ENCODE data around the gene AMBRA1. TPM values are rescaled to one million over a fixed set of nuclear protein-coding genes. Genes with fewer than 3 reads are reported as not detected.

Gene AMBRA1
- total RNA-seq, 2 experiments from 2014 or later, result 24.6 to 30.7 TPM

- no peak overlapping the region for H2AFZ ChIP-seq (ENCODE audit: low read length)
- peaks cover 11% of the 10 kb centered on the region for H3K4me1 ChIP-seq (ENCODE audit: insufficient read depth, low read length, poor library complexity, severe bottlenecking)
- ChIA-PET POLR2A (interaction anchor here (1.0 kb wide), 1 partner anchor 15 kb away, joined by 3 read pairs; no protein-coding TSS in a partner anchor), CTCF (ENCODE audit: unreplicated experiment) (no interaction called here)
- no peak for TF ChIP-seq CTCF (conservative IDR thresholded peaks at IDR 0.05; ENCODE audit: low read length)
- no peak for TF ChIP-seq EZH2phosphoT487 (IDR thresholded peaks at IDR 0.05; ENCODE audit: borderline replicate concordance, low read depth, low read length)
- no peak for DNase-seq (ENCODE audit: low spot score)
- H3K36me3 ChIP-seq (ENCODE audit: insufficient read depth, low read length), result peaks cover 63% of the 10 kb centered on the region
- no peak overlapping the region for H3K4me3 ChIP-seq (ENCODE audit: low read depth, low read length, poor library complexity, severe bottlenecking)
- no peaks in the 10 kb centered on the region for H3K9me2 ChIP-seq (ENCODE audit: insufficient read depth, low read length)
- H4K20me1 ChIP-seq (ENCODE audit: insufficient read depth, low read length), result no peaks in the 10 kb centered on the region
- no peak overlapping the region for H3K4me2 ChIP-seq (ENCODE audit: low read length)
- H3K9me3 ChIP-seq (ENCODE audit: low read length), result no peaks in the 10 kb centered on the region
- no TSS peak for BruUV-seq (replicated peaks)
- no peaks in the 10 kb centered on the region for H3K79me2 ChIP-seq (ENCODE audit: insufficient read depth, low read depth, low read length)
- intact Hi-C loops (cut with micrococcal nuclease; ENCODE audit: unreplicated experiment), result no loop called here
- H3K27ac ChIP-seq (ENCODE audit: low read depth, low read length, poor library complexity, severe bottlenecking), result no peak overlapping the region
Measured at GRCh38 chr11:46376258-46377050, 217.4 kb downstream of the AMBRA1 start.

GRCh38 chr11:46375392-46376101, 218.3 kb downstream of the AMBRA1 start:
- intact Hi-C loops (cut with micrococcal nuclease; ENCODE audit: unreplicated experiment), result no loop called here
- no TSS peak for BruUV-seq (replicated peaks)
- ChIA-PET POLR2A (interaction anchor here (1.0 kb wide), 1 partner anchor 14 kb away, joined by 3 read pairs; no protein-coding TSS in a partner anchor), CTCF (ENCODE audit: unreplicated experiment) (no interaction called here)
- DNase-seq (ENCODE audit: low spot score), result no peak
- Histone ChIP-seq H4K20me1 (ENCODE audit: insufficient read depth, low read length) (no peaks in the 10 kb centered on the region), H3K27ac (ENCODE audit: low read depth, low read length, poor library complexity, severe bottlenecking) (no peak overlapping the region), H3K4me1 (ENCODE audit: insufficient read depth, low read length, poor library complexity, severe bottlenecking) (peaks cover 3% of the 10 kb centered on the region), H3K9me2 (ENCODE audit: insufficient read depth, low read length) (no peaks in the 10 kb centered on the region), H3K4me3 (ENCODE audit: low read depth, low read length, poor library complexity, severe bottlenecking) (no peak overlapping the region), H3K79me2 (ENCODE audit: insufficient read depth, low read depth, low read length) (no peaks in the 10 kb centered on the region), H3K4me2 (ENCODE audit: low read length) (no peak overlapping the region), H2AFZ (ENCODE audit: low read length) (no peak overlapping the region), H3K9me3 (ENCODE audit: low read length) (no peaks in the 10 kb centered on the region), H3K36me3 (ENCODE audit: insufficient read depth, low read length) (peaks cover 69% of the 10 kb centered on the region)
- TF ChIP-seq EZH2phosphoT487 (IDR thresholded peaks at IDR 0.05; ENCODE audit: borderline replicate concordance, low read depth, low read length) (no peak), CTCF (conservative IDR thresholded peaks at IDR 0.05; ENCODE audit: low read length) (no peak)

- Histone ChIP-seq H2AFZ (ENCODE audit: low read length) (no peak overlapping the region), H3K27ac (ENCODE audit: low read depth, low read length, poor library complexity, severe bottlenecking) (no peak overlapping the region), H3K36me3 (ENCODE audit: insufficient read depth, low read length) (peaks cover 76% of the 10 kb centered on the region), H3K4me3 (ENCODE audit: low read depth, low read length, poor library complexity, severe bottlenecking) (no peak overlapping the region), H3K9me3 (ENCODE audit: low read length) (no peaks in the 10 kb centered on the region), H3K4me1 (ENCODE audit: insufficient read depth, low read length, poor library complexity, severe bottlenecking) (no peaks in the 10 kb centered on the region), H3K79me2 (ENCODE audit: insufficient read depth, low read depth, low read length) (no peaks in the 10 kb centered on the region), H3K4me2 (ENCODE audit: low read length) (no peak overlapping the region), H4K20me1 (ENCODE audit: insufficient read depth, low read length) (no peaks in the 10 kb centered on the region), H3K9me2 (ENCODE audit: insufficient read depth, low read length) (no peaks in the 10 kb centered on the region)
- no TSS peak for BruUV-seq (replicated peaks)
- DNase-seq (ENCODE audit: low spot score), result no peak
- ChIA-PET POLR2A (no interaction called here), CTCF (ENCODE audit: unreplicated experiment) (no interaction called here)
- no peak for TF ChIP-seq CTCF (conservative IDR thresholded peaks at IDR 0.05; ENCODE audit: low read length)
- TF ChIP-seq EZH2phosphoT487 (IDR thresholded peaks at IDR 0.05; ENCODE audit: borderline replicate concordance, low read depth, low read length), result no peak
- intact Hi-C loops (cut with micrococcal nuclease; ENCODE audit: unreplicated experiment), result no loop called here
Measured at GRCh38 chr11:46374815-46375214, 219.0 kb downstream of the AMBRA1 start.
